MCF 10A (cell line): ENCODE results near the gene GRID1. TPM values are rescaled to one million over a fixed set of nuclear protein-coding genes. Genes with fewer than 3 reads are reported as not detected.

ENCODE experiments used
- BruUV-seq: library from RNA; stranded (reverse); fragments of 400-500 nt; replicated peaks from 2 replicates; lab custom pipeline; 2021; lab: Mats Ljungman, UMichigan
- CTCF ChIA-PET: fragments of 300-600 bp; sonication (Branson Sonifier 250); formaldehyde crosslinking; extraction: SDS; loops from one replicate; lab custom pipeline; 2021; ENCODE audit warnings: antibody characterized with exemption, inconsistent platforms; lab: Yijun Ruan, JAX
- POLR2A ChIA-PET: fragments of 300-600, 350-650 bp; sonication (Branson Sonifier 250); formaldehyde crosslinking; extraction: SDS; loops from one replicate; lab custom pipeline; 2020; ENCODE audit warnings: antibody characterized with exemption, inconsistent platforms; lab: Yijun Ruan, JAX
- DNase-seq: peaks from one replicate; pipeline ENCODE4 v3.0.0-alpha.2; 2018; ENCODE audit not compliant: unreplicated experiment
- H3K27ac Mint-ChIP-seq: one replicate; pipeline ENCODE4 v1.8.0; 2022; ENCODE audit warnings: mild to moderate bottlenecking, low read depth, mixed read lengths; ENCODE audit not compliant: unreplicated experiment
- H3K27me3 Mint-ChIP-seq: one replicate; pipeline ENCODE4 v1.8.0; 2022; ENCODE audit warnings: mixed read lengths; ENCODE audit not compliant: insufficient read depth, unreplicated experiment
- H3K36me3 Mint-ChIP-seq: one replicate; pipeline ENCODE4 v1.8.0; 2022; ENCODE audit warnings: mild to moderate bottlenecking, moderate library complexity, mixed read lengths; ENCODE audit not compliant: insufficient read depth, unreplicated experiment
- H3K4me1 Mint-ChIP-seq: one replicate; pipeline ENCODE4 v1.8.0; 2022; ENCODE audit warnings: mixed read lengths; ENCODE audit not compliant: insufficient read depth, unreplicated experiment
- H3K4me3 Mint-ChIP-seq: one replicate; pipeline ENCODE4 v1.8.0; 2022; ENCODE audit warnings: mild to moderate bottlenecking, moderate library complexity, mixed read lengths; ENCODE audit not compliant: unreplicated experiment
- H3K9me3 Mint-ChIP-seq: one replicate; pipeline ENCODE4 v1.8.0; 2022; ENCODE audit warnings: mixed read lengths; ENCODE audit not compliant: unreplicated experiment
- intact Hi-C: fragments of 100-400 bp; cut with micrococcal nuclease; formaldehyde crosslinking; loops from 2 replicates; pipeline ENCODE4 v1.14.1; 2022
- total RNA-seq: library from RNA; stranded (reverse); gene quantifications from 2 replicates; pipeline ENCODE4 v1.2.3, GENCODE V29; 2022
- TF ChIP-seq, protein P1 (sequence below): fragments of 200-600 bp; IDR thresholded peaks from one replicate; pipeline ENCODE4 v1.8.0; 2022; ENCODE audit warnings: antibody characterized with exemption, mild to moderate bottlenecking; ENCODE audit not compliant: unreplicated experiment

Gene GRID1
- total RNA-seq, 1 experiment from 2014 or later: not detected

GRCh38 chr10:86198271-86198670 is 168.3 kb downstream of the GRID1 start:
- Mint-ChIP-seq H3K4me3 (no peak overlapping the region), H3K4me1 (no peaks in the 10 kb centered on the region), H3K9me3 (no peaks in the 10 kb centered on the region), H3K27ac (no peak overlapping the region), H3K27me3 (peaks cover 38% of the 10 kb centered on the region), H3K36me3 (no peaks in the 10 kb centered on the region)
- BruUV-seq: no TSS peak
- intact Hi-C loops: no loop called here
- ChIA-PET CTCF (interaction anchor here (0.6 kb wide), 1 partner anchor 1987 kb away, joined by 5 read pairs; no protein-coding TSS in a partner anchor), POLR2A (no interaction called here)
- DNase-seq: no peak
- TF ChIP-seq, protein P1, sequence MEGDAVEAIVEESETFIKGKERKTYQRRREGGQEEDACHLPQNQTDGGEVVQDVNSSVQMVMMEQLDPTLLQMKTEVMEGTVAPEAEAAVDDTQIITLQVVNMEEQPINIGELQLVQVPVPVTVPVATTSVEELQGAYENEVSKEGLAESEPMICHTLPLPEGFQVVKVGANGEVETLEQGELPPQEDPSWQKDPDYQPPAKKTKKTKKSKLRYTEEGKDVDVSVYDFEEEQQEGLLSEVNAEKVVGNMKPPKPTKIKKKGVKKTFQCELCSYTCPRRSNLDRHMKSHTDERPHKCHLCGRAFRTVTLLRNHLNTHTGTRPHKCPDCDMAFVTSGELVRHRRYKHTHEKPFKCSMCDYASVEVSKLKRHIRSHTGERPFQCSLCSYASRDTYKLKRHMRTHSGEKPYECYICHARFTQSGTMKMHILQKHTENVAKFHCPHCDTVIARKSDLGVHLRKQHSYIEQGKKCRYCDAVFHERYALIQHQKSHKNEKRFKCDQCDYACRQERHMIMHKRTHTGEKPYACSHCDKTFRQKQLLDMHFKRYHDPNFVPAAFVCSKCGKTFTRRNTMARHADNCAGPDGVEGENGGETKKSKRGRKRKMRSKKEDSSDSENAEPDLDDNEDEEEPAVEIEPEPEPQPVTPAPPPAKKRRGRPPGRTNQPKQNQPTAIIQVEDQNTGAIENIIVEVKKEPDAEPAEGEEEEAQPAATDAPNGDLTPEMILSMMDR: no peak

GRCh38 chr10:86197166-86197790 is 169.3 kb downstream of the GRID1 start:
- no peak overlapping the region for H3K27ac Mint-ChIP-seq
- H3K9me3 Mint-ChIP-seq: peaks cover 2% of the 10 kb centered on the region
- no TSS peak for BruUV-seq
- intact Hi-C loops: no loop called here
- no peaks in the 10 kb centered on the region for H3K4me1 Mint-ChIP-seq
- H3K4me3 Mint-ChIP-seq: no peak overlapping the region
- CTCF ChIA-PET: no interaction called here
- no peak for DNase-seq
- H3K36me3 Mint-ChIP-seq: no peaks in the 10 kb centered on the region
- POLR2A ChIA-PET: no interaction called here
- H3K27me3 Mint-ChIP-seq: peaks cover 38% of the 10 kb centered on the region
- TF ChIP-seq, protein P1: no peak

- H3K4me1 Mint-ChIP-seq: no peaks in the 10 kb centered on the region
- H3K36me3 Mint-ChIP-seq: no peaks in the 10 kb centered on the region
- peaks cover 27% of the 10 kb centered on the region for H3K27me3 Mint-ChIP-seq
Measured at GRCh38 chr10:86195521-86196157, 171.0 kb downstream of the GRID1 start.

DNA sequence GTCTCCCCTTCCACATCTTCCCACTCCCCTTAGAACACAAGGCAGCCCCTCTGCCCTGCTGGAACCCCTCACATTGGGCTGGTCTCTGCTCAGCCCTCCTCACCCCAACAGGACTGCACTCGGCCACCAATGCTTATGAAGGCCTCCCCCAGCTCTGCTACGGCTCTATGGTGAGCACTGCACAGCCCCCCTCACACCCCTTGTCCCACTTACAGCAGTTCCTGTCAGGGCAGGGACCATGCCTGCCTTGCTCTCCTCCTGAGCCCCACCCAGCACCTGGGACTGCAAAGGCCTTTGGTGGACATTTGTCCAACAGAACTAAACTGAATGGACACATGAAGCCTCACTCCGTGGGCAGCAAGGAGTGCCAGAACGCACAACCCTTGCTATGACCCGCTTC is 171.9 kb downstream of the GRID1 start:
- Mint-ChIP-seq H3K27me3 (peaks cover 21% of the 10 kb centered on the region), H3K4me3 (no peak overlapping the region), H3K27ac (no peak overlapping the region), H3K36me3 (no peaks in the 10 kb centered on the region), H3K4me1 (no peaks in the 10 kb centered on the region), H3K9me3 (peaks cover 20% of the 10 kb centered on the region)
- ChIA-PET POLR2A (no interaction called here), CTCF (no interaction called here)
- TF ChIP-seq, protein P1: no peak
- no TSS peak for BruUV-seq
- intact Hi-C loops: no loop called here
- DNase-seq: no peak

More at GRCh38 chr10:86195521-86196157, 171.0 kb downstream of the GRID1 start:
- ChIA-PET POLR2A (no interaction called here), CTCF (interaction anchor here (0.6 kb wide), 2 partner anchors 113 to 168 kb away, joined by 3 read pairs; no protein-coding TSS in a partner anchor)
- TF ChIP-seq, protein P1: no peak
- Mint-ChIP-seq H3K27ac (no peak overlapping the region), H3K4me3 (no peak overlapping the region), H3K9me3 (peaks cover 19% of the 10 kb centered on the region)
- no peak for DNase-seq
- intact Hi-C loops: no loop called here
- BruUV-seq: no TSS peak
